RPMI8226 (cell line): ENCODE measurements around the gene NOL4L.

Experiments used
- DNase-seq: peaks from one replicate; pipeline ENCODE4 v3.0.0-alpha.2; 2015

Gene NOL4L

GRCh38 chr20:32453467-32454163, 131.5 kb downstream of the NOL4L start:
- no peak for DNase-seq

GRCh38 chr20:32452776-32453466, 132.2 kb downstream of the NOL4L start:
- DNase-seq, result no peak

GRCh38 chr20:32451682-32452461, 133.3 kb downstream of the NOL4L start:
- no peak for DNase-seq

GRCh38 chr20:32451340-32451681, 133.8 kb downstream of the NOL4L start:
- no peak for DNase-seq

GRCh38 chr20:32450484-32451061, 134.6 kb downstream of the NOL4L start:
- no peak for DNase-seq

GRCh38 chr20:32449890-32450401, 135.2 kb downstream of the NOL4L start:
- DNase-seq, result no peak

GRCh38 chr20:32449057-32449889, 135.9 kb downstream of the NOL4L start:
- no peak for DNase-seq

GRCh38 chr20:32448306-32449056, 136.7 kb downstream of the NOL4L start:
- DNase-seq, result no peak

- DNase-seq, result no peak
Measured at GRCh38 chr20:32447136-32448027, 137.8 kb downstream of the NOL4L start.

GRCh38 chr20:32446301-32447100, 138.6 kb downstream of the NOL4L start:
- DNase-seq, result no peak

- DNase-seq, result no peak
Measured at GRCh38 chr20:32445539-32446273, 139.4 kb downstream of the NOL4L start.

GRCh38 chr20:32444474-32445220, 140.5 kb downstream of the NOL4L start:
- DNase-seq, result no peak

- no peak for DNase-seq
Measured at GRCh38 chr20:32443386-32443974, 141.7 kb downstream of the NOL4L start.

- no peak for DNase-seq
Measured at GRCh38 chr20:32442630-32443373, 142.3 kb downstream of the NOL4L start.

- DNase-seq, result no peak
Measured at GRCh38 chr20:32441638-32442037, 143.5 kb downstream of the NOL4L start.

GRCh38 chr20:32440758-32441078, 144.4 kb downstream of the NOL4L start:
- no peak for DNase-seq
